ENCODE measurements around the gene UPK2.

UPK2 gene

GRCh38 chr11:118956094-118956846 lies at the start of gene UPK2:
Gene UPK2, plus strand, starts transcription at chr11:118956298. Its CDS starts 53 bp downstream, at chr11:118956351.
- Histone ChIP-seq H3K27me3 (ENCODE audit: insufficient read depth, low read length, poor library complexity) (no peaks in the 10 kb centered on the region), H3K4me2 (ENCODE audit: insufficient read depth, low read length) (no peak within 1 kb of the TSS), H3K4me1 (ENCODE audit: insufficient read depth, low read length) (no peaks in the 10 kb centered on the region), H2AFZ (ENCODE audit: low read depth, low read length) (no peak within 1 kb of the TSS), H3K9me3 (ENCODE audit: insufficient read depth, low read length, severe bottlenecking) (no peaks in the 10 kb centered on the region), H3K79me2 (ENCODE audit: insufficient read depth, low read length) (no peaks in the 10 kb centered on the region), H3K4me3 (ENCODE audit: low read depth in 1 of 2, low read length in 2 of 2) (no peak within 1 kb of the TSS), H3K27ac (ENCODE audit: low read length) (no peak within 1 kb of the TSS), H3K36me3 (ENCODE audit: insufficient read depth, low read length) (no peaks in the 10 kb centered on the region), H3K9ac (ENCODE audit: low read depth, low read length) (no peak within 1 kb of the TSS), H4K20me1 (ENCODE audit: insufficient read depth, low read length) (no peaks in the 10 kb centered on the region)
- TF ChIP-seq EZH2 (IDR thresholded peaks at IDR 0.05; ENCODE audit: borderline replicate concordance, low read depth, low read length, severe bottlenecking) (no peak), CTCF (IDR thresholded peaks at IDR 0.05; ENCODE audit: borderline replicate concordance, extremely low read depth, low read length, poor library complexity, severe bottlenecking) (peak; percentile 98)
- ATAC-seq (ENCODE audit: insufficient read depth, low read depth) (peak; percentile 100), DNase-seq (peak; percentile 88)

- Histone ChIP-seq H3K4me2 (ENCODE audit: insufficient read depth, low read length) (no peak overlapping the region), H3K27ac (ENCODE audit: low read length) (peak overlapping the region; percentile 56), H3K79me2 (ENCODE audit: insufficient read depth, low read length) (peaks cover 16% of the 10 kb centered on the region)
Measured at GRCh38 chr11:118907051-118908042, 48.8 kb upstream of the UPK2 start.

GRCh38 chr11:118908264-118908663 lies 47.8 kb upstream of the UPK2 start:
- Histone ChIP-seq H2AFZ (ENCODE audit: low read depth, low read length) (no peak overlapping the region), H3K36me3 (ENCODE audit: insufficient read depth, low read length) (peaks cover 41% of the 10 kb centered on the region), H3K27ac (ENCODE audit: low read length) (no peak overlapping the region; the same call in 1 of the 2 replicates), H3K4me1 (ENCODE audit: insufficient read depth, low read length) (peaks cover 28% of the 10 kb centered on the region), H4K20me1 (ENCODE audit: insufficient read depth, low read length) (no peaks in the 10 kb centered on the region), H3K9ac (ENCODE audit: low read depth, low read length) (no peak overlapping the region), H3K4me3 (ENCODE audit: low read depth in 1 of 2, low read length in 2 of 2) (no peak overlapping the region), H3K9me3 (ENCODE audit: insufficient read depth, low read length, severe bottlenecking) (no peaks in the 10 kb centered on the region), H3K27me3 (ENCODE audit: insufficient read depth, low read length, poor library complexity) (no peaks in the 10 kb centered on the region), H3K4me2 (ENCODE audit: insufficient read depth, low read length) (no peak overlapping the region), H3K79me2 (ENCODE audit: insufficient read depth, low read length) (peaks cover 25% of the 10 kb centered on the region)
- DNase-seq (no peak), ATAC-seq (ENCODE audit: insufficient read depth, low read depth) (no peak)
- TF ChIP-seq CTCF (IDR thresholded peaks at IDR 0.05; ENCODE audit: borderline replicate concordance, extremely low read depth, low read length, poor library complexity, severe bottlenecking): no peak
- no peak for TF ChIP-seq EZH2 (IDR thresholded peaks at IDR 0.05; ENCODE audit: borderline replicate concordance, low read depth, low read length, severe bottlenecking)

More at GRCh38 chr11:118907051-118908042, 48.8 kb upstream of the UPK2 start:
- TF ChIP-seq EZH2 (IDR thresholded peaks at IDR 0.05; ENCODE audit: borderline replicate concordance, low read depth, low read length, severe bottlenecking) (no peak), CTCF (IDR thresholded peaks at IDR 0.05; ENCODE audit: borderline replicate concordance, extremely low read depth, low read length, poor library complexity, severe bottlenecking) (peak; percentile 98)
- H3K36me3 ChIP-seq (ENCODE audit: insufficient read depth, low read length): peaks cover 47% of the 10 kb centered on the region
- DNase-seq (peak; percentile 84), ATAC-seq (ENCODE audit: insufficient read depth, low read depth) (peak; percentile 94)
- peaks cover 19% of the 10 kb centered on the region for H3K4me1 ChIP-seq (ENCODE audit: insufficient read depth, low read length)
- no peaks in the 10 kb centered on the region for H4K20me1 ChIP-seq (ENCODE audit: insufficient read depth, low read length)
- no peak overlapping the region for H3K4me3 ChIP-seq (ENCODE audit: low read depth in 1 of 2, low read length in 2 of 2)
- no peak overlapping the region for H3K9ac ChIP-seq (ENCODE audit: low read depth, low read length)
- H3K27me3 ChIP-seq (ENCODE audit: insufficient read depth, low read length, poor library complexity): no peaks in the 10 kb centered on the region
- H3K9me3 ChIP-seq (ENCODE audit: insufficient read depth, low read length, severe bottlenecking): no peaks in the 10 kb centered on the region
- H2AFZ ChIP-seq (ENCODE audit: low read depth, low read length): no peak overlapping the region
